Cardiac septum (tissue), 1 donor: ENCODE measurements around the gene ZNF385C. TPM values are rescaled to one million over a fixed set of nuclear protein-coding genes. Genes with fewer than 3 reads are reported as not detected.
"Not testable (repeated sequence)": the region's sequence is repeated elsewhere in the genome, so short reads cannot be mapped to it uniquely, and the experiment has no call there.

ENCODE experiments used
- DNase-seq: peaks from one replicate; pipeline ENCODE4 v3.0.0-alpha.2; 2020; ENCODE audit warnings: low spot score
- intact Hi-C: fragments of 100-400 bp; cut with DNase I; formaldehyde crosslinking; loops from one replicate; pipeline ENCODE4 v1.14.0; 2022
- total RNA-seq: library from RNA; stranded (reverse); fragmentation: NEBNext Ultra II Directional; extraction: Animal tissue kit (Norgen Biotek cat#: 25700); gene quantifications from one replicate; pipeline ENCODE4 v1.2.1, GENCODE V29; 2021
- donor health status: DM: no; HTN: no; CAD: no.

The ZNF385C gene
- total RNA-seq, 1 donor from 2014 or later = 0.13 TPM

DNA sequence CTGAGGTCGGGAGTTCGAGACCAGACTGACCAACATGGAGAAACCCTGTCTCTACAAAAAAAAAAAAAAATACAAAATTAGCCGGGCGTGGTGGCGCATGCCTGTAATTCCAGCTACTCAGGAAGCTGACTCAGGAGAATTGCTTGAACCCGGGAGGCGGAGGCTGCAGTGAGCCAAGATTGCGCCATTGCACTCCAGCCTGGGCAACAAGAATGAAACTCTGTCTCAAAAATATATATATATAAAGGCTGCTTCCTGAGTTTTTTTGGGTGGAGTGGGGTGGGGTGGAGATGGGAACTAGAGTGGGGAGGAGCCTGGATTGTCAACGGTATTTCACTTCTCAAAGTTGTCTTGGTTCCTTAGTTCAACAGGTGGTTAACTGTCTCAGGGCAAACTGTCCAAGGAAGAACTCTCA is 88.0 kb downstream of the ZNF385C start:
- DNase-seq, intact Hi-C loops: not testable (repeated sequence)

DNA sequence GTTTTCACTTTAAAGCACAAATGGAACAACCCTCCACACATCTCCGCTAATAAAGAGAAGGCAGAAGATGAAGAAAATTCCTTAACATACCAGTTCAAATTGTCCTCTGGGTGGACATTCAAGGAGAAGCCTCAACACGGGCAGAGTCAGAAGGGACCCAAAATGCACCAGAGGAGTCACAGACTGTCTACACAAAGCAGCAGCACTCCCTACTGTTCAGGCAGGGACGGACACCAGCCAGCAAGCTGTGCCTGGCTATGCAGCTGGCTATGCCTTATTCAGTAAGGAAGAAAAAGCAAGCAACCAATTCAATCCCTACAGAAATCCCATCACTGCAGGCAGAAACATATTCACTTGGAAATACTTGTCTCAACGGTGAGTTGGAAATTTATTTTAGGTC is 89.1 kb downstream of the ZNF385C start:
- no peak for DNase-seq
- intact Hi-C loops = no loop called here

DNA sequence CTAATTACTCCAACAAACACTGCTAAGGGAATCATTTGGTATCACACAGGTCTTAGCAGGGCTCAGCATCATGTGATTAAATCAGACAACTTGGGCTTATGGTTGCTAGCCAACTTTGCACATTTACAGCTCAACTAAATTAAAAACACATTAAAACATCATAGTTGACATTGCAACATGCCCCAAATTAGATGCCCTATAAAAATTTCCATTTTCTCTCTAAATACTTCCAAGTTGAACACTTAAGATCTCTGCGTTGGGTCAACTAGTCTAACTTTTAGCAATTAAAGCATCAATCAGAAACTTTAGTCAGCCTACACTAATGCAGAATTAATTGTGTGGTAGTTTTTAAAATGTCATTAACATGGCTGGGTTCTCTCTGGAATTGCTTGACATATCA is 93.1 kb downstream of the ZNF385C start:
- intact Hi-C loops = no loop called here
- no peak for DNase-seq

DNA sequence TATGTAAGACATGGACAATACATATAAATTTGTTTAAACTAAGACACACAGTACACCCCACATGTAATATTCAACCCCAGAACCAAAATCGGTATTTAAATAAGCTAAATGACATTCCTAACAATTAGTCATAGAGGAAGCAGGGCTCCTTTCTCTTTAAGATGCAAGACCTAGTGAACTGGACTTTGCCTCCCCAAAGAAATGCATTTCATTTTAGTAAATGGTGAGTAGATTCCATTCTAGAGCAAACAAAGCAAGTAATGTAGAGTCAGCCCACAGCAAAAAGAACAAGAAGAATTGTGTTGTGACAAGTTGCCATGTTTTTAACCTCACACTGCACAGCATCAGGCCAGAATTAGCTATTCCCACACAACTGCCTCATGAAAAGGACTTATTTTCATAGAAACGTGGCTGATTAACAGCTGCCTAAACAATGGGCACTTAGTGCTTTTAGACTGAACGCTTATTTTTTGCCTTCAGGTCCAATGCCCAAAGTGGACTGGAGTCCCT is 95.4 kb downstream of the ZNF385C start:
- intact Hi-C loops = no loop called here
- DNase-seq = no peak

DNA sequence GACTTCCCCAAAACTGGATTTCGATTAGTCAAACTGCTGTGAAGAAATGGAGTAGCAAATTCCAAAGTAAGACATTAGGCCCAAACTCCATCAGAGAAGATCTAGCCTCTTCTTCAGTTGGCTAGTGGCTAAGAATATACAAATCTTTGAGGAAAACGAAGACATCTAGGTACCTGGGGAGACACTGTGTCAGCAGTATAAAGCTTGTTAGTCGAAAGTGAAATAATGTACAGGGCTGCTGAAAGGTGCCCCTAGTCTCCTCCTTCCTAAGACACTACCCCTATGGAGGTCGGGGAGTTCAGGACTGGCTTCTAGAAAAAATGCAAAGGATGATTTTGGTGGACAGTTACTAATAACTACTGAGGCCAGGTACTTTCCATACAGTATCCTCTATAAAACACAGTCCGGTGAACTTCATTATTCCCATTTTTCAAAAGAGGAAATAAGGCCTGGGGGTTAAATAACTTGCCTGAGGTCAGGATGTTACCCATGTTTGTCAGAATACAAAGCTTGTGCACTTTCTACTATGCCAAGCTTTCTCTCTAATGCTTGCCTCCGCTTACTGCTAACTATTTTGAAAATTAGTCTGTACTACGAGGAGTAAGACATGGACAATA is 96.0 kb downstream of the ZNF385C start:
- intact Hi-C loops = no loop called here

DNA sequence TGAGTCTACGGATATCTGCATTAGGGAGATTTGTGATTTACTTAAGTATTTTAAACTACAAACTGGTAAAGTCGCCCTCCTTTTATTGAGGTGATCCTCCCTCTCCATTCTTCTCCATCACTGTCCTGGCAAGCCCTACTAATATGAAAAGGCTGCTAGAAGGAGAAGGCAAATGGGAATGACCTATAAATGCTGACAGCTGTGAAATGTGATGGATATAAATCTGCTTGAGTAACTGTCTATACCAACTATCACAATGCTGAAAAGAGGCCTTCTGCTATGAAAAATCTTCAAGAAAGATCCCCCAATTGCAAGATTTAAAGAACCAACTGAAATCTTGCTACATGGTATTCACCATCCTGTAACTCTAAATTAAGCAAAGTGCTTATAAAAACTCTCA is 96.5 kb downstream of the ZNF385C start:
- no peak for DNase-seq
- intact Hi-C loops = no loop called here

More for the DNA sequence above, 96.0 kb downstream of the ZNF385C start:
- no peak for DNase-seq

DNA sequence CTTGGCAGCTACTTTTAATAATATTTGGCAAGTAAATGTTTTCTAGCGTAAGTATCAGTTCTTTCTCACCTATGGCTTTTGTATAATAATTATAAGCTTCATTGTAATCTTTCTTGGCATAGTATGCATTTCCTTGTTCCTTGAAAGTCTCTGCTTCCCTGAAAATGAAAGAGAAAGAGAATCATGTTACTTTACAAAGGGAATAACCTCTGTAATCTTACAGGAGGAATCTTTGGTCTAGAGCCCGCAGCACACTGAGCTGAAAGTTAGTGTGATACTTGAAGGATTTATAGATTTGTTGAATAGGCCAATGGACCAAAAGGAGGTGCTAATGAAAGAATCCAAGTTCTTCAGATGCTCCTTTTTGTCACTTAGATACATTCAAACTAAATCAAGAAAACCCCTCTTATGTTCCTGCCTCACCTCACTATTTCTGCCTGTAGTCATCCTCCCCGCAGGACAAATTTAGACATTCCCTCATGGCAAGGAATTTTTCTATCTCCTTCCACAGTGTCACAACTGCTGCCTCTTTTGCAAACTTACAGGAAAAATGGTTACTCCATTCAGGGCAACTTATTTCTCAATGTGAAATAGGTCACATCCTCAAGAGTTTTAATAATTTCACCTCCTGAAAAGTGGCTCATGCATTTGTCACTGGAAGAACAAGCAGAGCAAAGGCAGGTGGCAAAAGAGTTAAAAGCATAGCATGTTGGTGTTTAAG is 97.7 kb downstream of the ZNF385C start:
- intact Hi-C loops = no loop called here
- no peak for DNase-seq

DNA sequence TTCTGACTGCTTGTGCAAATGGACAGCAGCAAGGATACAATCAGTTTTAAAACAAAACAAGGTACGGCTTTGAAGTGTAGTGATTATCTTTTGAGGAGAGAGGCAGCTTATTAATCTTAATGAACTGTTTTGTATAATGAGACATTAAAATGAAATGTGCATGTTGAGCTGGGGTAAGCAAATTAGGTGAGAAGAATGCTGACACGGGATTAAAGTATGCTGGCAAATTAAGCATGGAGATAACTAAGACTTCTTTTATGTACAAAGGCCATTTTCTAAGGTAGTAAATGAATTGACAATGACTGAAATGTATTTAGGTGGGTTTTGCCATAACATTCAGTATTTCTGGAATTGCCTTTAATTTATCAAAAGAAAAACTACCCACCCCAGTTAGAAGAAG is 99.8 kb downstream of the ZNF385C start:
- intact Hi-C loops = no loop called here
- no peak for DNase-seq

DNA sequence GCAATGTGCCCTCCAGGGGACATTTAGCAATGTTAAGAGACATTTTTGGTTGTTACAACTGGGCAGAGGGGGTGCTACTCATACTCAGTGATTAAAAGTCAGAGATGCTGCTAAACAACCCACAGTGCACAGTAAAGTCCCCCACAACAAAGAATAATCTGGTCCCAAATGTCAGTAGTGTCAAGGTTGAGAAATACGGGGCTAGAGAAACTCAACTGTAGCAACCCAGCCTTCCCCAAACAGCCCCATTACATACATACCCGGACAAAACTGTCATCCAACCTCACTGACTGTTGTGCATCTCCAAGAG is 101.5 kb downstream of the ZNF385C start:
- intact Hi-C loops = no loop called here
- DNase-seq = no peak

DNA sequence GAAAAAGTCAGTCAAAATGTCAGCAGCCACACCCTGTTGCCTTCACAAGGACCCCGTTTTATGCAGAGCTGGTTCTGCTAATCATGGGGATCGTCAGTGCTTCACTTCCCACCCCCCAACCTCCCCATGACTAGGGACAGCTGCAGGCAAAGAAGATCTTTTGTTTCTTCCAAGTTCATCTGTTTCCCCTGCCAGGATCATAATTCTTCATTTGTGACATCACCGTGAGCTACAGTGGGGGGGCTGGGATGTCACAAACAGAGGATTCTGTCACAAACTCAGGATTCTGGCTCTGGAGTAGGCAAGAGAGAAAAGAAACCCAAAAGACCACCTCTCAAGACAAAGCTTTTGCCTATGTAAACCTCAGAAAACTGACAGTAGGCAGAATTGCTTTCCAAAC is 105.7 kb downstream of the ZNF385C start:
- intact Hi-C loops = no loop called here
- no peak for DNase-seq

DNA sequence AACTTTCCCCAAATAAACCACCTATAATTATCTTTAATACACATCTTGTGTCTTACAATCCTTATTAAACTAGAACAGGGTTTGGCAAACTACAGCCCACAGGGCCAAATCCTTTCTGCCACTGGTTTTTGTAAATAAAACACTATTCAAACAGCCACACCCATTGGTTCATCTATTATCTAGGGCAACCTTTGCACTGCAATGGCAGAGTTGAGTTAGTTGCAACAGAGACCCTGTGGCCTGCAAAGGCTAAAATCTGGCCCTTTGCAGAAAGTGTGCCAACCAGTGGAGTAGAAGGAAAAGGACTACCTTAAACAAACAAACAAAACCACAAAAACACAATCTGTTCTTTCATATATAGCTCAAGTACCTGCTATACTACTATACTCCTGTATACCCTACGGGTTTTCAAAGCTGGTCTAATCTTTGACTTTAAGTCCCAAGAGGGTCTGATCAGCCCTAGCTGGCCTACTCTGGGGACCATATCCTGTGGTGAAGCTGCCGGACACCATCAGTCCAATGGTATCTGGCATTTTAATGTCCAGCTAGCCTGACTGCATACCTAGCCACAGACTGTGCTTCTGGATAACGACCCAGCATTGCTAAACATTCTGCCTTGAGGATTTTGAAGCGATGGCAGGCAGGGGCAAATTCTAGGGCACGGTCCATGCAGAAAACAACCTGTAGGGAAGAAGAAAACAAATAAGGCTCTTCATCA is 108.4 kb downstream of the ZNF385C start:
- DNase-seq = no peak
- intact Hi-C loops = no loop called here

DNA sequence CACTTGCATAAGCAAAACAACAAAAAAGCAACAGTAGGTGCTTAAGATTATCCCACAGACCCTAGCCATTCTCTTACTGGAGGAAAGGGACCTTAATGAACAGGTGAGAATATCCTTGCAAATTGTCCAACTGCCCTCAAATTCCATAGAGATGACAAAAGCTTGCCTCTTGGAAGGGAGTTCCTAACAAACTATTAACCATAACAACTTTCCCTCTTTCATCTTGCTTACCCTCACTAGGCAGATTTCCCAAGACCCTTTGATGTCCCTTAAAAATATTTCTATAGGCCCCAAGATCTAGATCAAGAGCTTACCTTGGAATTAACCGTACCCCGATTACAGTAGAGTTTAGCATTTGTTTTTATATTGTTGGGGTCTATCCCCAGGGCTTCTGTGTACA is 109.9 kb downstream of the ZNF385C start:
- no peak for DNase-seq

DNA sequence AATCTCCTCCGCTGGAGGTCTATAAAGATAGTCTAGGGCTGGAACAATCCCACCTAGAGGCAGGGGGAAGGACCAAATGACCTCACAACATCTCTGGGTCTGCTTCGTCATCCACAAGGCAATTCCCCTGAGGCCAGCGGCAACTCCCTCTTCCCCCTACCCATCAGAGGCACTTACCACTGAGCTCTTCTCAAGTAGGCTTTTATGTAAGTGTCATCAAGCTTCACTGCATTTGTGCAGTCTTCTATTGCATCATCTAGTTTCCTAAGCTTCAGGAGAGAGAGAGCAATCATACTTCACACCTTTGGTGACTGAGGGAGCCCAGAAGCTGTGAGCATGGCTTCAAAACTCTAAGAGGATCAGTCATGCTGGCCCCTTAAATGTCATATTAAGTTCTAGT is 110.6 kb downstream of the ZNF385C start:
- no peak for DNase-seq
- intact Hi-C loops = no loop called here

More for the DNA sequence above, 109.9 kb downstream of the ZNF385C start:
- intact Hi-C loops = no loop called here

DNA sequence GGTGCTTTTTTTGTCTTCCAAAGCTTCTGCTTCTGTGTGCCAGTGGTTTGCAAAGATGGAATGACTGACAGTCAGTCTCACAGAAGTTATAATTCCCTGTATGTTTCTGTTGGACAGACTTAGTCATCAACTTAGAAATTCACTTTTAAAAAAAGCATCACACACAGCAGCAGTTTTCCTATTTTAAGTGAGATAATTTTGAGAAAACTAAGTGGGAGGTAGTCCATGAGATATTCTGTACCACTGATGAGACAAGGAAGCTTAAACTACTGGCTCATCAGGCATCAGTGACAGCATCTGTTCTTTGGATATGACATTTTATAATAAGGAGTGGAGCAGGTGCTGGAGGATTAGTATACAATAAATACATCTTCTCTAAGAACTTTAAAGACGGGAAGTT is 111.6 kb downstream of the ZNF385C start:
- intact Hi-C loops = no loop called here

DNA sequence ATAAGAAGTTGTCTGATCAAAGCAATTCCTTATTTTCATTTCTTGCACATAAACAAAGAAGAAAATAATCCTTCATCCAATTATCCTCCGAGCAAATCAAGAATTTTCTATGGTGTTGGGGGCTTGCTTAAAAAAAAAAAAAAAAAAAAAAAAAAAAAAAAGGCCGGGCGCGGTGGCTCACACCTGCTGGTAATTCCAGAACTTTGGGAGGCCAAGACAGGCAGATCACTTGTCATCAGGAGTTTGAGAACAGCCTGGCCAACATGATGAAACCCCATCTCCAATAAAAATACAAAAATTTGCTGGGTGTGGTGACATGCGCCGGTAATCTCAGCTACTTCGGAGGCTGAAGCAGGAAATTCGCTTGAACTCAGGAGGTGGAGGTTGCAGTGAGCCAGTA is 112.4 kb downstream of the ZNF385C start:
- intact Hi-C loops = no loop called here
- DNase-seq = no peak

More for the DNA sequence above, 111.6 kb downstream of the ZNF385C start:
- DNase-seq = no peak

DNA sequence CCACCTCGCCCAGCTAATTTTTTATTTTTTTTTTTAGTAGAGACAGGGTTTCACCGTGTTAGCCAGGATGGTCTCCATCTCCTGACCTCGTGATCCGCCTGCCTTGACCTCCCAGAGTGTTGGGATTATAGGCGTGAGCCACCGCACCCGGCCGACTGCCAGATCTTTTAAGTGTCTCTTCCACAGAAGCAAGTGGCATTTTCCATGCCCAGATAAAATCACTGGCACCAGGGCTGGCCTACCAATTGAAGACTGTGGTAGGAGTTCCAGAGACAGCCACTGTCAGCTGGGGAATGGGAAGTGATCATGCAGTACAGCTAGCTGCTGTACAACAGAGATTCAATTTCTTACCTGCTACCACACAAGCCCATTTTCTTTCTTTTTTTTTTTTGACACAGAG is 113.8 kb downstream of the ZNF385C start:
- intact Hi-C loops = no loop called here
- no peak for DNase-seq

DNA sequence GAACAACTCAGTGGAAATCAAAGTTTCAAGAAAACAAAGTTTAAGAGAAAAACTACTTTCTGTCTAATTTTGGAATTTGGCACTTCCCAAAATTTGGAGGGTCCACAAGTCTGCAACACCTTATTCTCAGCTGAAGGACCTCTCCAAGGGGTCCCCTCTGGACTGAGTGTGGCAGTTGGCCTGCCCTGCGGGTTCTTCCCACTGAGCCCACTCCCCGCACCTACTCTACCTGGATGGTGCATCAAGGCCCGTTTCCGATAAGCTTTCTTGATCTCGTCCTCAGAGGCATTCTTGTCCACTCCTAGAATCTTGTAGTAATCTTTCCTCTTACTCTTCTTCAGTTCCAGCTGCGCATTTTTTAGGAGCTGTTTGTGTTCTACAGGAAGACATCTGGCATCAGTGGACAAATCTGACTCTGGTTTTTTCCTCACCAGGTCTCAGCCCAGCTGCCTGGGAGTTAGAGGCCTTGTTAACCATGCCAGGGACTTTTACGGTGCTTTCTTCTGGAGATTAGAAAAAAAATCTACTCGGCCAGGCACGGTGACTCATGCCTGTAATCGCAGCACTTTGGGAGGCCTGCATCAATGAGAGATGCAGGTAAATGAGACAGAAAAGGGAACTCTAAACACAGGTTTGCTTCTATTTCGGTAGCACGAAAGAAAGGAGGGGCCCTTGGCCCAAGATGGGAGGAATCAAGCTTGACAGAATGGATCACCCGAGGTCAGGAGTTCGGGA is 116.1 kb downstream of the ZNF385C start:
- DNase-seq = no peak
- intact Hi-C loops = no loop called here

DNA sequence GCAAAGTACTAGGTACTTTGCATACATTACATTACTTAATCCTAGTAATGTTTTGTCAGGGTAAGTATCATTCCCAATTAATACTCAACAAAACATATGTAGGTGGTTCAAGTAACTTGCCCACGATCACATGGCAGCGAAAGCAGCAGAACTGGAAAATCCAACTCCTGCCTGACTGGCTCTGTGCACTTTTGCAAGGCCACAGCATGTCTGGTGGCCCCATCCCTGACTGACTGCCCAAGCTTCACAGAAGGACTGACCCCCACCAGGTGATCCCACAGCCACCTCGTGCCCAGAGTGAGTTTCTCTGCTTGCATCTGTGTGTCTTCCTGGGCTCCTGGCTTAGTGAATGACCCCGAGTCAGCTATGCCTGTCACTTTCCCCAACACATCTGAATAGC is 120.3 kb downstream of the ZNF385C start:
- no peak for DNase-seq
- intact Hi-C loops = no loop called here

DNA sequence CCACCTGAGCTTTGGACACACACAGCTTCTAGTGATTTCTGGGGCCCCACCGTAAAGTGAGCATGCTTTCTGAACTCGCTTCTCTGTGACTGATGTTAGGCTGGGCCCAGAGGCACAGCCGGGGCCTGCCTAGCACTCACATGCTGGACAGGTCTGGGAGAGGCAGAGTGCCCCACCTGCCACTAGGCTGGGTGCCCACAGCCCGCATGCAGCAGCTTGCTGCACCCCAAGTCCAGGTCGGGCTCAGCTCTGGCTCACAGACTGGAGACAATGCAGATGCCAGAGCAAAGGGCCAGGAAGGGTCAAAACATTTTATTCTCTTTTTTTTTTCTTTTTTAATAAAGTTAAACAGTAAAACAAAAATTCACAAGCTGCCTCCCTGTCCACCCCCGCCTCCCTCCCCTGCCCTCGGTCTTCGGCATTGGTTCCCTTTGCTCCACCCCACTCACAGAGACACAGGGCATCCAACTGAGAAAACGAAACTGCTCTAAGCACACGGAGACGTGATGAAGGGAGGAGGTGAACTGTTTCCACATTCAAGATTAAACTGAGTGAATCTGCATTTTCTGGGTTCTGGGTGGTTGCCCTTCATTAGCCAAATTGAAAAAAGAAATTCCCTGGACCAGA is 122.0 kb downstream of the ZNF385C start:
- no peak for DNase-seq
- intact Hi-C loops = no loop called here
